Gastrocnemius medialis (tissue), 4 donors: ENCODE measurements around the gene GIMAP4.

Source experiments
- CTCF ChIP-seq, 5 experiments: fragments of 450-650 bp in 3 of 5; fragments of 200-600 bp in 2 of 5; sonication (generic) in 2 of 5; IDR thresholded peaks in 4 of 5; conservative IDR thresholded peaks in 1 of 5; 1 replicate in 4 of 5; 2 replicates in 1 of 5; pipeline ENCODE4 v1.5.1; 2016 to 2019; ENCODE audit warnings: antibody characterized with exemption in 5 of 5, mild to moderate bottlenecking in 3 of 5, moderate library complexity in 3 of 5
- POLR2A ChIP-seq, 2 donors: fragments of 450-650 bp; IDR thresholded peaks; one replicate each; pipeline ENCODE4 v1.6.1; 2017; ENCODE audit warnings: antibody characterized with exemption in 2 of 2, mild to moderate bottlenecking in 2 of 2, moderate library complexity in 2 of 2

- TF ChIP-seq CTCF (IDR thresholded peaks at IDR 0.05 in 4 of 5, conservative IDR thresholded peaks at IDR 0.05 in 1 of 5) (no peak), POLR2A (IDR thresholded peaks at IDR 0.05) (no peak)
These were observed 19.0 kb downstream of the GIMAP4 start for GRCh38 chr7:150586068-150586784.
